Activated CD4-positive, alpha-beta T cell treated with anti-CD3 and anti-CD28 coated beads, Interleukin-2, amount 10 ng/mL, durations not matched to agents 24 days and 14 days (primary cell): ENCODE measurements around the gene FAM227B. TPM values are rescaled to one million over a fixed set of nuclear protein-coding genes. Genes with fewer than 3 reads are reported as not detected.
"Not testable (repeated sequence)": the region's sequence is repeated elsewhere in the genome, so short reads cannot be mapped to it uniquely, and the experiment has no call there.

Source experiments
- DNase-seq: peaks from one replicate; pipeline ENCODE4 v3.0.0; 2022
- H3K27ac Mint-ChIP-seq: one replicate; pipeline ENCODE4 v1.8.0; 2022; ENCODE audit warnings: mild to moderate bottlenecking, mixed read lengths
- H3K27me3 Mint-ChIP-seq: one replicate; pipeline ENCODE4 v1.8.0; 2022; ENCODE audit warnings: mixed read lengths
- H3K36me3 Mint-ChIP-seq: one replicate; pipeline ENCODE4 v1.8.0; 2022; ENCODE audit warnings: low read depth, mild to moderate bottlenecking, mixed read lengths
- H3K4me1 Mint-ChIP-seq: one replicate; pipeline ENCODE4 v1.8.0; 2021; ENCODE audit warnings: mixed read lengths
- H3K4me3 Mint-ChIP-seq: one replicate; pipeline ENCODE4 v1.8.0; 2022; ENCODE audit warnings: mild to moderate bottlenecking, moderate library complexity, mixed read lengths
- H3K9me3 Mint-ChIP-seq: one replicate; pipeline ENCODE4 v1.8.0; 2021; ENCODE audit warnings: mixed read lengths
- intact Hi-C: fragments of 100-400 bp; cut with micrococcal nuclease; formaldehyde crosslinking; loops from one replicate; pipeline ENCODE4 v1.15.1; 2023
- total RNA-seq: library from RNA; stranded (reverse); gene quantifications from 2 replicates; pipeline ENCODE4 v1.2.3, GENCODE V29; 2022

FAM227B gene
- total RNA-seq, 1 donor from 2014 or later: 2.7 TPM

DNA sequence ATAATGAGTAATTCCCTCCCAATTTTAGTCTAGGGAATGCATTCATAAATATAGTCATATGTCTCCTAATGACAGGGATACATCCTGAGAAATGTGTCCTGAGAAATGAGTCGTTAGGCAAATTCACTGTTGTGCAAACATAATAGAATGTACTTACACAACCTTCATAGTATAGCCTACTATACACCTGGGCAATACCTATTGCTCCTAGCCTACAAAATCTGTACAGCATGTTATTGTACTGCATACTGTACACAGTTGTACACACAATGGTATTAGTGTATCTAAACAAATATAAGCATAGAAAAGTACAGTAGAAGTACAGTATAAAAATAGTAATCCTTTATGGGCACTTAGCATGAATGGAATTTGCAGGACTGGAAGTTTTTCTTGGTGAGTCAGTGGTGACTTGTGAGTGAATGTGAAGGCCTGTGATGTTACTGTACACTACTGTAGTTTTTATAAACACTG is 6.8 kb upstream of the FAM227B start:
- Mint-ChIP-seq H3K4me3 (no peak overlapping the region), H3K9me3 (no peaks in the 10 kb centered on the region), H3K4me1 (peaks cover 18% of the 10 kb centered on the region), H3K36me3 (peaks cover 32% of the 10 kb centered on the region), H3K27ac (no peak overlapping the region), H3K27me3 (no peaks in the 10 kb centered on the region)
- intact Hi-C loops: loop anchor here (10.0 kb wide), 1 partner anchor 1137 kb away; the partner anchor contains the start of gene SPPL2A
- no peak for DNase-seq

GRCh38 chr15:49625460-49626036 is 4.9 kb upstream of the FAM227B start:
- no peak overlapping the region for H3K4me3 Mint-ChIP-seq
- no peak overlapping the region for H3K27ac Mint-ChIP-seq
- no peaks in the 10 kb centered on the region for H3K27me3 Mint-ChIP-seq
- no peak for DNase-seq
- H3K9me3 Mint-ChIP-seq: no peaks in the 10 kb centered on the region
- intact Hi-C loops: loop anchor here (10.0 kb wide), 1 partner anchor 1139 kb away; the partner anchor contains the start of gene SPPL2A
- peaks cover 34% of the 10 kb centered on the region for H3K36me3 Mint-ChIP-seq
- peaks cover 28% of the 10 kb centered on the region for H3K4me1 Mint-ChIP-seq

DNA sequence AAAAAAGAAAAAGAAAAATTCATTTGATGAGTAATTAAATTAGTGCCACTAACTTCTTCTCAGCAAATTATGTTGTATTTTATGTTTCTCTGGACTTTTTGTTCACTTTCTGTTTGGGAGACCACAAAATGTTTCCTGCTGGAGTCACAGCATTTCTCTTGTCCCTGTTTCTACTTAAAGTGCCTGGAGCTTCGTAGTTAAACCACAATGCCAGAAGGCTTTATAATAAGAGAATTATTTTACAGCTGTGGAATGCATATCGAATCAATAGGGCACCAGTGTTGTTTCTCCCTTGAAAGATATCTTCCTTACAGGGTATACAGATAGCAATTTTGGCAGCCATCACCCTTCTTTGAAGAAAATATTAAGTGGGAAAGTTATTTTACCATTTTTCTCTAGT is 3.4 kb upstream of the FAM227B start:
- Mint-ChIP-seq H3K27me3 (no peaks in the 10 kb centered on the region), H3K4me1 (peaks cover 35% of the 10 kb centered on the region), H3K9me3 (no peaks in the 10 kb centered on the region), H3K36me3 (peaks cover 31% of the 10 kb centered on the region), H3K27ac (peak overlapping the region; percentile 34), H3K4me3 (peak overlapping the region; percentile 59)
- intact Hi-C loops: loop anchor here (5.0 to 10.0 kb wide), 9 partner anchors 337 to 1292 kb away; partner anchors contain the start of genes AP4E1, DUT, GABPB1 and GALK2
- DNase-seq: no peak

DNA sequence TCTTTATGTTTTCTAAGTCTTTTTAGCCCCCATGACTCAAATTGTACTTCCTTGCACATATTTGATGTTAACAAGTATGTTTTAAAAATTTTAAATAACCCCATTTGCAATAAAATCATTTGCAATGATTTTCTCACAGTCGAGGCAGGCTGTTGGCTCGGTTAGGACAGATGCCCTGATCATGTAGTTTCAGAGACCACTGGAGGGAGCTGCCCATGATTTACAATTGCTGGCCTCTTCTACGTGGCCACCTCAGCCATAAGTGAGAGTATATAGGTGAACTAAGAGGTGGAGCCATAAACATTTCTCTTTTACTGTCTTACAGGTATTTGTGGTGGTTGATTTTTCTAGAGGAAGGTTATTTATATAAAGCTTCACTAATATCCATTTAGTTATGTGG is 1.9 kb upstream of the FAM227B start:
- H3K27ac Mint-ChIP-seq: no peak overlapping the region
- peaks cover 38% of the 10 kb centered on the region for H3K4me1 Mint-ChIP-seq
- peak overlapping the region; percentile 97 for H3K4me3 Mint-ChIP-seq
- no peaks in the 10 kb centered on the region for H3K27me3 Mint-ChIP-seq
- intact Hi-C loops: loop anchor here (5.0 to 10.0 kb wide), 9 partner anchors 335 to 1290 kb away; partner anchors contain the start of genes AP4E1, DUT, GABPB1 and GALK2
- no peak for DNase-seq
- H3K36me3 Mint-ChIP-seq: peaks cover 28% of the 10 kb centered on the region
- H3K9me3 Mint-ChIP-seq: no peaks in the 10 kb centered on the region

DNA sequence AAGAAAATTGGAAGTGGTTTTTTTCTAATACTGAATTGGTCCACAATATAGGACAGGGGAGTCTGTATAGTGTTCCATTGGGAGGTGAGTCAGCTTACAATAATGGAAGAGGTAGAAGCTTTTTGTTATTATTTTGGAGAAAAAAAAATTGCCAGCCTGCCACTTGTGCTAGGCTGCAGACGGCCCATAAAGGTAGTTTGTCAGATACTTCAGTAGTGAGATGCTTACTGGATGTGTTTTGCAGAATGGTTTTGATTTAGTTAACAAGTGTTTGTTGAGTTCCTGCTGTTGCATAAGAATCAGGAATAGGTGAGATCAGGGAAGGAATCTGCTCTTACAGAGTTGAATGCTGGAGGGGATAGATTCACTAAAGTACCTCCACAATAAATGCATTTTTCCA is 1.3 kb upstream of the FAM227B start:
- peaks cover 38% of the 10 kb centered on the region for H3K4me1 Mint-ChIP-seq
- peak overlapping the region; percentile 97 for H3K4me3 Mint-ChIP-seq
- H3K36me3 Mint-ChIP-seq: peaks cover 28% of the 10 kb centered on the region
- intact Hi-C loops: loop anchor here (2.0 to 10.0 kb wide), 10 partner anchors 335 to 1290 kb away; partner anchors contain the start of genes AP4E1, DUT, GABPB1 and GALK2
- H3K27me3 Mint-ChIP-seq: no peaks in the 10 kb centered on the region
- no peak for DNase-seq
- H3K27ac Mint-ChIP-seq: peak overlapping the region; percentile 98
- no peaks in the 10 kb centered on the region for H3K9me3 Mint-ChIP-seq

DNA sequence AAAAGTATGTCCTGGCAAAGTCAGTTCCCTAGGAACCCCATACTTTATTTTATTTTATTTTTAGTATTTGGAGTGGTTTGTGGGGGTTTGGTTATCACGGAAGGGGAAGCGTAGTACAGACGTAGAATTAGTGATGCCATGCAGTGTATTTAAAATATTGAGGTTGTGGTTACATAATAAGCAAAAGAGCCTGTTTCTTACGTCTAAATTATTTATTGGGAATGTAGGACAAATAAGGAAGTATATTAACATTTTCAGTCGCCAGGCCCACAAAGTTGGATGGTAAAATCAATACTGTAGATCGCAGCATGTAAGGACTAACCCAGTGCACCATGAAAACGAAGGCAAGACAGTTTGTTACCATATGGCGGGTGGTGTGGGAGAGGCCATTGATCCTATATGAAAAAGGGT is 788 bp upstream of the FAM227B start:
- no peaks in the 10 kb centered on the region for H3K9me3 Mint-ChIP-seq
- peaks cover 38% of the 10 kb centered on the region for H3K4me1 Mint-ChIP-seq
- peaks cover 24% of the 10 kb centered on the region for H3K36me3 Mint-ChIP-seq
- H3K27ac Mint-ChIP-seq: peak overlapping the region; percentile 98
- peak overlapping the region; percentile 97 for H3K4me3 Mint-ChIP-seq
- intact Hi-C loops: loop anchor here (2.0 to 10.0 kb wide), 10 partner anchors 334 to 1289 kb away; partner anchors contain the start of genes AP4E1, DUT, GABPB1 and GALK2
- no peaks in the 10 kb centered on the region for H3K27me3 Mint-ChIP-seq
- peak; percentile 66 for DNase-seq

- Mint-ChIP-seq H3K4me1 (peaks cover 38% of the 10 kb centered on the region), H3K27ac (peak overlapping the region; percentile 98), H3K27me3 (no peaks in the 10 kb centered on the region), H3K9me3 (peaks cover 4% of the 10 kb centered on the region), H3K36me3 (peaks cover 18% of the 10 kb centered on the region), H3K4me3 (peak overlapping the region; percentile 97)
- intact Hi-C loops: loop anchor here (1.0 to 10.0 kb wide), 12 partner anchors 333 to 1288 kb away; partner anchors contain the start of genes AP4E1, CEP152, COPS2 and DUT
- no peak for DNase-seq
These were observed 419 bp downstream of the FAM227B start for GRCh38 chr15:49620199-49620598.

- peaks cover 7% of the 10 kb centered on the region for H3K9me3 Mint-ChIP-seq
- H3K4me1 Mint-ChIP-seq: peaks cover 36% of the 10 kb centered on the region
- intact Hi-C loops: no loop called here
- no peak for DNase-seq
- H3K27ac Mint-ChIP-seq: no peak overlapping the region
- no peaks in the 10 kb centered on the region for H3K27me3 Mint-ChIP-seq
- H3K36me3 Mint-ChIP-seq: peaks cover 16% of the 10 kb centered on the region
- peak overlapping the region; percentile 9 for H3K4me3 Mint-ChIP-seq
These were observed 1.4 kb downstream of the FAM227B start for GRCh38 chr15:49619226-49619625.

GRCh38 chr15:49612240-49612639 is 8.4 kb downstream of the FAM227B start:
- intact Hi-C loops, DNase-seq, H3K4me1 Mint-ChIP-seq, H3K27ac Mint-ChIP-seq, H3K4me3 Mint-ChIP-seq, H3K27me3 Mint-ChIP-seq, H3K36me3 Mint-ChIP-seq: not testable (repeated sequence)
- H3K9me3 Mint-ChIP-seq: peaks cover 14% of the 10 kb centered on the region

GRCh38 chr15:49610157-49610918 is 10.3 kb downstream of the FAM227B start:
- intact Hi-C loops: no loop called here
- H3K4me1 Mint-ChIP-seq: no peaks in the 10 kb centered on the region
- H3K9me3 Mint-ChIP-seq: peaks cover 11% of the 10 kb centered on the region
- peaks cover 6% of the 10 kb centered on the region for H3K36me3 Mint-ChIP-seq
- H3K27me3 Mint-ChIP-seq: no peaks in the 10 kb centered on the region
- H3K27ac Mint-ChIP-seq: no peak overlapping the region
- no peak for DNase-seq
- no peak overlapping the region for H3K4me3 Mint-ChIP-seq

- Mint-ChIP-seq H3K27ac (no peak overlapping the region), H3K4me3 (no peak overlapping the region), H3K27me3 (no peaks in the 10 kb centered on the region), H3K36me3 (peaks cover 2% of the 10 kb centered on the region), H3K9me3 (peaks cover 21% of the 10 kb centered on the region), H3K4me1 (no peaks in the 10 kb centered on the region)
- DNase-seq: no peak
- intact Hi-C loops: no loop called here
These were observed 14.0 kb downstream of the FAM227B start for GRCh38 chr15:49606594-49606993.

DNA sequence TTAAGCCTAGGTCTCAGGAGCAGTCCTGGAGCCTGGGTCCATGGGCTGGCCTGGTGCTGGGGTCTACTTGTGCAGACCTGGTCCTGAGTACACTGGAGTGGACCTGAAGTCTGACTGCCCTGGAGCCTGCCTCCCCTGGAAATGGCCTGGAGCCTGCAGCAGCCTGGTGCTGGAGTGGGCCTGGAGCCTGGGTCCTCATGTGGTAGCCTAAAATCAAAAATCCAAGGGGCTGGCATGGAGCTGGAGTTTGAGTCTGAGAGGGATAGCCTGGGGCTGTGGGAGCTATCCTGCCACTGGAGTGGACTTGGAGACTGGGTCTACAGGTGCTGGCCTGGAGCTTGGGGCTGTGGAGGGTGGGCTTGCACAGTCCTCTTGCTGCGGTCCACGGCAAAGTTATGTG is 15.0 kb downstream of the FAM227B start:
- Mint-ChIP-seq H3K27ac (no peak overlapping the region), H3K4me1 (no peaks in the 10 kb centered on the region), H3K4me3 (no peak overlapping the region), H3K36me3 (peaks cover 2% of the 10 kb centered on the region), H3K27me3 (no peaks in the 10 kb centered on the region), H3K9me3 (peaks cover 24% of the 10 kb centered on the region)
- intact Hi-C loops: no loop called here
- no peak for DNase-seq

DNA sequence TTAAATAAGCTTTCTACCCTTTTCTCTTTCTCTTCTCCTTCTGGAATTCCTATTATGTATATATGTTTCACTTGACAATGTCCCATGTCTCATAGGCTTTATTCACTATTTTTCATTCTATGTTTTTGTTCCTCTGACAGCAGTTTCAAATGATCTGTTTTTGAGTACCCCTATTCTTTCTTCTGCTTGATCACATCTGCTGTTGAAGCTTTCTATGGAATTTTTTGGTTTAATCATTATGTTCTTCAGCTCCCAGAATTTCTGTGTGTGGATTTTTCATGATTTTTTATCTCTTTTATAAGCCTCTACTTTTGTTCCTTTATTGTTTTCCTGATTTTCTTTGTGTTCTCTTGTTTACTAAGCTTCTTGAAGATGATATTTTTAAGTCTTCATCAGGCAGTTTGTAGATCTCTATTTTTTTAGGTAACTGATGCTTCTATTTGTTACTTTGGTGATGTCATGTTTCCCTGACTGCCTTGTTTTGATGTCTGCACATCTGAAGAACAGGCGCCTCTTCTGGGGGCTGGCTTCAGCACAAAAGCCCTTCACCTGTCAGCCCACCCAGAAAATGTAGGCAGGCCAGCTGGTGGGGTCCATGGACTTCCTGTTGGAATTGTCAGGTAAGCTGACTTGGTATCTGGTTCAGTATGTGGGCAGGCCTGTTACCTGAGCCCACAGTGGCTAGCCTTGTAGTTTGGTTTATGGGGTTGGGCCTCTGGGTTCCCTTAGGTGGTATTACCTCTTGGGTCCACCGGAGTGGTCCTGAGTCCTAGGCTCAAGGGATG is 15.8 kb downstream of the FAM227B start:
- H3K9me3 Mint-ChIP-seq: peaks cover 24% of the 10 kb centered on the region
- no peak overlapping the region for H3K27ac Mint-ChIP-seq
- intact Hi-C loops: no loop called here

More for the DNA sequence above, 15.8 kb downstream of the FAM227B start:
- no peak overlapping the region for H3K4me3 Mint-ChIP-seq
- peaks cover 2% of the 10 kb centered on the region for H3K36me3 Mint-ChIP-seq
- no peaks in the 10 kb centered on the region for H3K4me1 Mint-ChIP-seq
- DNase-seq: no peak
- H3K27me3 Mint-ChIP-seq: no peaks in the 10 kb centered on the region
